Suprapubic skin (tissue), 4 donors: ENCODE measurements around the gene TFAP2B.

Source experiments
- EP300 ChIP-seq: sonication (generic); formaldehyde crosslinking; IDR thresholded peaks from one replicate; pipeline ENCODE4 v1.6.1; 2017; ENCODE audit warnings: antibody characterized with exemption
- POLR2A ChIP-seq, 2 donors: fragments of 450-650 bp; IDR thresholded peaks; one replicate each; pipeline ENCODE4 v1.6.1; 2017; ENCODE audit warnings: antibody characterized with exemption in 2 of 2, mild to moderate bottlenecking in 2 of 2, moderate library complexity in 2 of 2
- POLR2AphosphoS5 ChIP-seq, 3 donors: sonication (generic); formaldehyde crosslinking; IDR thresholded peaks; one replicate each; pipeline ENCODE4 v1.6.1; 2017; ENCODE audit warnings: antibody characterized with exemption in 3 of 3
- TF ChIP-seq, protein P1 (sequence below), 2 donors: fragments of 200-600 bp in 1 of 2; fragments of 450-650 bp in 1 of 2; sonication (generic) in 1 of 2; IDR thresholded peaks; one replicate each; pipeline ENCODE4 v1.5.1; 2016 to 2019; ENCODE audit warnings: antibody characterized with exemption in 2 of 2, mild to moderate bottlenecking in 1 of 2, moderate library complexity in 1 of 2

DNA sequence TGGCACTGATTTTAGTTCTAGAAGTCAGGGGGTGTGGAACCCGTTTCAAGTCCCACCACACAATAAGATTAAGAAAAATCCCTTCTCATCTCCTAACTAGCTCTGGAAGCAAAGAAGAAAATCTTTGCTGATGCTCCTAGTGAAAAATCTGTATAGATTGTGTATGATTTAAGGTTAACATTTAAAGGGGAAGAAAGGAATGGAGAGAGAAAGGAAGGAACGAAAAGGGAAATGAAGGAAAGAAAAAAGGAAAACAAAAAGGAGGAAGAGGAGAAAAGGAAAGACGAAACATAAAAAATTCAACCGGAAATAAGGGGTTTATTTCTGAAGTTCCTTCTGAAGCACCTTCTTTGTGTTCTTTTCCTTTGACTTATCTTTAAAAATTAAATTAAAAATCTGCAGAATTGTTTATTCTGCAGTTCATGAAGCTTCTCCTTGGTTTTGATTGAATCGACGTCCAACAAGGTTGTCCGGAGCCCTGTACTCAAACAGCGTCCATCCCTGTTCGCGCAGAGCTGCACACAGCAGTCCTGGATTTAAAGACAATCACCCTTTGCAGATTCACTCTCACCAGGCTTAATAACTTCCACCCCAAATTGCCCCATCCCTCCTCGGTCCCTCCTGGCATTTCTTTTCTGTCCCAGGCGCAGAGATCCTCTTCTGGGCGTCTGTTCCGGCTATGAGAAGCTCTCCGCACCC, 1.6 kb upstream of the TFAP2B start:
- TF ChIP-seq, protein P1, sequence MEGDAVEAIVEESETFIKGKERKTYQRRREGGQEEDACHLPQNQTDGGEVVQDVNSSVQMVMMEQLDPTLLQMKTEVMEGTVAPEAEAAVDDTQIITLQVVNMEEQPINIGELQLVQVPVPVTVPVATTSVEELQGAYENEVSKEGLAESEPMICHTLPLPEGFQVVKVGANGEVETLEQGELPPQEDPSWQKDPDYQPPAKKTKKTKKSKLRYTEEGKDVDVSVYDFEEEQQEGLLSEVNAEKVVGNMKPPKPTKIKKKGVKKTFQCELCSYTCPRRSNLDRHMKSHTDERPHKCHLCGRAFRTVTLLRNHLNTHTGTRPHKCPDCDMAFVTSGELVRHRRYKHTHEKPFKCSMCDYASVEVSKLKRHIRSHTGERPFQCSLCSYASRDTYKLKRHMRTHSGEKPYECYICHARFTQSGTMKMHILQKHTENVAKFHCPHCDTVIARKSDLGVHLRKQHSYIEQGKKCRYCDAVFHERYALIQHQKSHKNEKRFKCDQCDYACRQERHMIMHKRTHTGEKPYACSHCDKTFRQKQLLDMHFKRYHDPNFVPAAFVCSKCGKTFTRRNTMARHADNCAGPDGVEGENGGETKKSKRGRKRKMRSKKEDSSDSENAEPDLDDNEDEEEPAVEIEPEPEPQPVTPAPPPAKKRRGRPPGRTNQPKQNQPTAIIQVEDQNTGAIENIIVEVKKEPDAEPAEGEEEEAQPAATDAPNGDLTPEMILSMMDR (IDR thresholded peaks at IDR 0.05): no peak
- TF ChIP-seq POLR2A (IDR thresholded peaks at IDR 0.05): no peak
- no peak for TF ChIP-seq POLR2AphosphoS5 (IDR thresholded peaks at IDR 0.05)
- TF ChIP-seq EP300: no peak
